ENCODE data around the gene LARP1. TPM values are rescaled to one million over a fixed set of nuclear protein-coding genes. Genes with fewer than 3 reads are reported as not detected.

LARP1 gene
- total and polyA plus RNA-seq, 10 of the 15 experiments (the other 5 are each of a cell fraction or from before 2014, with no cell fraction given): 22.6 to 227 (median 60.8) TPM

GRCh38 chr5:154762700-154763099 is 7.5 kb downstream of the LARP1 start:
- no peak overlapping the region for H3K9ac ChIP-seq (ENCODE audit: control insufficient read depth, insufficient read depth, low read length)
- POLR2A ChIA-PET: interaction anchor here (2.2 kb wide), 1 partner anchor 12 kb away, joined by 6 read pairs; no protein-coding TSS in a partner anchor
- H3K4me3 ChIP-seq: peak overlapping the region; percentile 17; the same call in 1 of the 2 replicates
- TF ChIP-seq RUNX3 (IDR thresholded peaks at IDR 0.05; ENCODE audit: low read length): no peak
- TF ChIP-seq IRF3 (IDR thresholded peaks at IDR 0.05): no peak
- TF ChIP-seq, protein P1, sequence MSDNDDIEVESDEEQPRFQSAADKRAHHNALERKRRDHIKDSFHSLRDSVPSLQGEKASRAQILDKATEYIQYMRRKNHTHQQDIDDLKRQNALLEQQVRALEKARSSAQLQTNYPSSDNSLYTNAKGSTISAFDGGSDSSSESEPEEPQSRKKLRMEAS (IDR thresholded peaks at IDR 0.05; ENCODE audit: low read depth, low read length): no peak
- TF ChIP-seq BMI1 (IDR thresholded peaks at IDR 0.05; ENCODE audit: borderline replicate concordance): no peak
- TF ChIP-seq, protein P2, sequence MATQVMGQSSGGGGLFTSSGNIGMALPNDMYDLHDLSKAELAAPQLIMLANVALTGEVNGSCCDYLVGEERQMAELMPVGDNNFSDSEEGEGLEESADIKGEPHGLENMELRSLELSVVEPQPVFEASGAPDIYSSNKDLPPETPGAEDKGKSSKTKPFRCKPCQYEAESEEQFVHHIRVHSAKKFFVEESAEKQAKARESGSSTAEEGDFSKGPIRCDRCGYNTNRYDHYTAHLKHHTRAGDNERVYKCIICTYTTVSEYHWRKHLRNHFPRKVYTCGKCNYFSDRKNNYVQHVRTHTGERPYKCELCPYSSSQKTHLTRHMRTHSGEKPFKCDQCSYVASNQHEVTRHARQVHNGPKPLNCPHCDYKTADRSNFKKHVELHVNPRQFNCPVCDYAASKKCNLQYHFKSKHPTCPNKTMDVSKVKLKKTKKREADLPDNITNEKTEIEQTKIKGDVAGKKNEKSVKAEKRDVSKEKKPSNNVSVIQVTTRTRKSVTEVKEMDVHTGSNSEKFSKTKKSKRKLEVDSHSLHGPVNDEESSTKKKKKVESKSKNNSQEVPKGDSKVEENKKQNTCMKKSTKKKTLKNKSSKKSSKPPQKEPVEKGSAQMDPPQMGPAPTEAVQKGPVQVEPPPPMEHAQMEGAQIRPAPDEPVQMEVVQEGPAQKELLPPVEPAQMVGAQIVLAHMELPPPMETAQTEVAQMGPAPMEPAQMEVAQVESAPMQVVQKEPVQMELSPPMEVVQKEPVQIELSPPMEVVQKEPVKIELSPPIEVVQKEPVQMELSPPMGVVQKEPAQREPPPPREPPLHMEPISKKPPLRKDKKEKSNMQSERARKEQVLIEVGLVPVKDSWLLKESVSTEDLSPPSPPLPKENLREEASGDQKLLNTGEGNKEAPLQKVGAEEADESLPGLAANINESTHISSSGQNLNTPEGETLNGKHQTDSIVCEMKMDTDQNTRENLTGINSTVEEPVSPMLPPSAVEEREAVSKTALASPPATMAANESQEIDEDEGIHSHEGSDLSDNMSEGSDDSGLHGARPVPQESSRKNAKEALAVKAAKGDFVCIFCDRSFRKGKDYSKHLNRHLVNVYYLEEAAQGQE (IDR thresholded peaks at IDR 0.05; ENCODE audit: low read depth, low read length): no peak
- TF ChIP-seq, protein P3, sequence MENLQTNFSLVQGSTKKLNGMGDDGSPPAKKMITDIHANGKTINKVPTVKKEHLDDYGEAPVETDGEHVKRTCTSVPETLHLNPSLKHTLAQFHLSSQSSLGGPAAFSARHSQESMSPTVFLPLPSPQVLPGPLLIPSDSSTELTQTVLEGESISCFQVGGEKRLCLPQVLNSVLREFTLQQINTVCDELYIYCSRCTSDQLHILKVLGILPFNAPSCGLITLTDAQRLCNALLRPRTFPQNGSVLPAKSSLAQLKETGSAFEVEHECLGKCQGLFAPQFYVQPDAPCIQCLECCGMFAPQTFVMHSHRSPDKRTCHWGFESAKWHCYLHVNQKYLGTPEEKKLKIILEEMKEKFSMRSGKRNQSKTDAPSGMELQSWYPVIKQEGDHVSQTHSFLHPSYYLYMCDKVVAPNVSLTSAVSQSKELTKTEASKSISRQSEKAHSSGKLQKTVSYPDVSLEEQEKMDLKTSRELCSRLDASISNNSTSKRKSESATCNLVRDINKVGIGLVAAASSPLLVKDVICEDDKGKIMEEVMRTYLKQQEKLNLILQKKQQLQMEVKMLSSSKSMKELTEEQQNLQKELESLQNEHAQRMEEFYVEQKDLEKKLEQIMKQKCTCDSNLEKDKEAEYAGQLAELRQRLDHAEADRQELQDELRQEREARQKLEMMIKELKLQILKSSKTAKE (IDR thresholded peaks at IDR 0.05; ENCODE audit: low read depth, poor library complexity, severe bottlenecking): no peak
- TF ChIP-seq DPF2 (IDR thresholded peaks at IDR 0.05): no peak
- no peak for TF ChIP-seq RCOR1 (conservative IDR thresholded peaks at IDR 0.05; ENCODE audit: low read depth, low read length)
- no peak for TF ChIP-seq EGR1 (IDR thresholded peaks at IDR 0.05; ENCODE audit: borderline replicate concordance in 1 of 2, low read depth in 2 of 2, low read length in 2 of 2)
- TF ChIP-seq LARP7 (IDR thresholded peaks at IDR 0.05): no peak
- no peak for TF ChIP-seq CHD4 (IDR thresholded peaks at IDR 0.05)
- TF ChIP-seq SRF (IDR thresholded peaks at IDR 0.05; ENCODE audit: low read depth in 2 of 2, low read length in 2 of 2): no peak
- TF ChIP-seq GATAD2B (conservative IDR thresholded peaks at IDR 0.05; ENCODE audit: low read depth): no peak
- TF ChIP-seq CREB1 (IDR thresholded peaks at IDR 0.05; ENCODE audit: low read depth): no peak
- TF ChIP-seq, protein P4, sequence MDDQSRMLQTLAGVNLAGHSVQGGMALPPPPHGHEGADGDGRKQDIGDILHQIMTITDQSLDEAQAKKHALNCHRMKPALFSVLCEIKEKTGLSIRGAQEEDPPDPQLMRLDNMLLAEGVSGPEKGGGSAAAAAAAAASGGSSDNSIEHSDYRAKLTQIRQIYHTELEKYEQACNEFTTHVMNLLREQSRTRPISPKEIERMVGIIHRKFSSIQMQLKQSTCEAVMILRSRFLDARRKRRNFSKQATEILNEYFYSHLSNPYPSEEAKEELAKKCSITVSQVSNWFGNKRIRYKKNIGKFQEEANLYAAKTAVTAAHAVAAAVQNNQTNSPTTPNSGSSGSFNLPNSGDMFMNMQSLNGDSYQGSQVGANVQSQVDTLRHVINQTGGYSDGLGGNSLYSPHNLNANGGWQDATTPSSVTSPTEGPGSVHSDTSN (IDR thresholded peaks at IDR 0.05; ENCODE audit: insufficient replicate concordance, low read depth, low read length): no peak
- no peak for TF ChIP-seq CHD2 (IDR thresholded peaks at IDR 0.05; ENCODE audit: borderline replicate concordance, low read depth, low read length)
- SMC1A ChIA-PET (ENCODE audit: uncharacterized antibody, unreplicated experiment): interaction anchor here (0.7 kb wide), 1 partner anchor 367 kb away, joined by 4 read pairs; no protein-coding TSS in a partner anchor
- H2AFZ ChIP-seq (ENCODE audit: control insufficient read depth, low read depth, low read length): no peak overlapping the region
- H3K27ac ChIP-seq (ENCODE audit: control insufficient read depth, insufficient read depth): no peak overlapping the region
- H3K79me2 ChIP-seq (ENCODE audit: control insufficient read depth, insufficient read depth, low read length): peaks cover 98% of the 10 kb centered on the region
- no peaks in the 10 kb centered on the region for H3K9me3 ChIP-seq (replicated peaks; ENCODE audit: control insufficient read depth, insufficient read depth, low read length)
- peaks cover 16% of the 10 kb centered on the region for H4K20me1 ChIP-seq (ENCODE audit: control insufficient read depth, insufficient read depth)
- CTCF ChIA-PET: no interaction called here
- DNase-seq (ENCODE audit: low read depth, low spot score): no peak
- no peak overlapping the region for H3K4me2 ChIP-seq (ENCODE audit: control insufficient read depth, insufficient read depth)
- no peak for FAIRE-seq
- H3K27me3 ChIP-seq (replicated peaks in 1 of 2; ENCODE audit: control insufficient read depth in 2 of 2, insufficient read depth in 2 of 2, low read length in 1 of 2): no peaks in the 10 kb centered on the region
- peaks cover 53% of the 10 kb centered on the region for H3K4me1 ChIP-seq (ENCODE audit: control insufficient read depth, insufficient read depth, low read length)
- BruUV-seq (replicated peaks): no TSS peak
- in situ Hi-C loops (cut with MboI) (no loop called here), intact Hi-C loops (cut with micrococcal nuclease; ENCODE audit: unreplicated experiment) (no loop called here)
- WGBS (ENCODE audit: insufficient coverage, insufficient replicate concordance, low lambda C conversion rate, missing lambda C conversion rate): 78% methylated on average over 1 of the region's 1 CpG
- peaks cover 2 to 5% of the 10 kb centered on the region in 2 experiments; a peak in 3 of 4 replicates for H3K36me3 ChIP-seq (ENCODE audit: control insufficient read depth in 2 of 2, insufficient read depth in 2 of 2, low read length in 1 of 2)
- no peak for ATAC-seq
- RAD21 ChIA-PET (ENCODE audit: unreplicated experiment): no interaction called here

Data from GM12878 (cell line).